ENCODE data around the gene RAF1. TPM values are rescaled to one million over a fixed set of nuclear protein-coding genes. Genes with fewer than 3 reads are reported as not detected.

RAF1 gene
- total RNA-seq, 3 donors from 2014 or later = 87.4 to 118 (median 110) TPM

GRCh38 chr3:12700800-12701199 is 36.9 kb upstream of the RAF1 start:
- Histone ChIP-seq H3K4me1 (no peaks in the 10 kb centered on the region), H3K4me3 (no peak overlapping the region), H3K36me3 (no peaks in the 10 kb centered on the region), H3K27ac (no peak overlapping the region), H3K27me3 (no peaks in the 10 kb centered on the region), H3K9me3 (no peaks in the 10 kb centered on the region)
- intact Hi-C loops (cut with DNase I; ENCODE audit: low total_unique reads) = no loop called here
- DNase-seq (ENCODE audit: low spot score in 2 of 2) = no peak
- TF ChIP-seq CTCF (IDR thresholded peaks at IDR 0.05) (no peak), POLR2AphosphoS5 (IDR thresholded peaks at IDR 0.05) (no peak), POLR2A (IDR thresholded peaks at IDR 0.05) (no peak)

GRCh38 chr3:12695916-12696315 is 32.0 kb upstream of the RAF1 start:
- Histone ChIP-seq H3K27me3 (no peaks in the 10 kb centered on the region), H3K36me3 (no peaks in the 10 kb centered on the region), H3K9me3 (no peaks in the 10 kb centered on the region), H3K4me3 (no peak overlapping the region), H3K4me1 (no peaks in the 10 kb centered on the region), H3K27ac (no peak overlapping the region)
- intact Hi-C loops (cut with DNase I; ENCODE audit: low total_unique reads) = no loop called here
- TF ChIP-seq POLR2AphosphoS5 (IDR thresholded peaks at IDR 0.05) (no peak), CTCF (IDR thresholded peaks at IDR 0.05) (no peak), POLR2A (IDR thresholded peaks at IDR 0.05) (no peak)
- DNase-seq (ENCODE audit: low spot score in 2 of 2) = no peak

GRCh38 chr3:12695112-12695511 is 31.2 kb upstream of the RAF1 start:
- intact Hi-C loops (cut with DNase I; ENCODE audit: low total_unique reads) = no loop called here
- no peak overlapping the region for H3K4me3 ChIP-seq
- H3K27ac ChIP-seq = no peak overlapping the region
- H3K9me3 ChIP-seq = no peaks in the 10 kb centered on the region
- TF ChIP-seq POLR2AphosphoS5 (IDR thresholded peaks at IDR 0.05) (no peak), POLR2A (IDR thresholded peaks at IDR 0.05) (no peak), CTCF (IDR thresholded peaks at IDR 0.05) (no peak)
- no peaks in the 10 kb centered on the region for H3K4me1 ChIP-seq
- H3K27me3 ChIP-seq = no peaks in the 10 kb centered on the region
- no peaks in the 10 kb centered on the region for H3K36me3 ChIP-seq
- no peak for DNase-seq (ENCODE audit: low spot score in 2 of 2)

GRCh38 chr3:12692444-12692843 is 28.5 kb upstream of the RAF1 start:
- no peaks in the 10 kb centered on the region for H3K27me3 ChIP-seq
- no peak for TF ChIP-seq POLR2A (IDR thresholded peaks at IDR 0.05)
- no peaks in the 10 kb centered on the region for H3K36me3 ChIP-seq
- no peaks in the 10 kb centered on the region for H3K9me3 ChIP-seq
- no peak for DNase-seq (ENCODE audit: low spot score in 2 of 2)
- H3K27ac ChIP-seq = no peak overlapping the region
- no peaks in the 10 kb centered on the region for H3K4me1 ChIP-seq
- H3K4me3 ChIP-seq = no peak overlapping the region
- intact Hi-C loops (cut with DNase I; ENCODE audit: low total_unique reads) = no loop called here

GRCh38 chr3:12689997-12690711 is 26.2 kb upstream of the RAF1 start:
- intact Hi-C loops (cut with DNase I; ENCODE audit: low total_unique reads) = no loop called here
- Histone ChIP-seq H3K36me3 (no peaks in the 10 kb centered on the region), H3K9me3 (no peaks in the 10 kb centered on the region), H3K27ac (no peak overlapping the region), H3K27me3 (no peaks in the 10 kb centered on the region), H3K4me3 (no peak overlapping the region), H3K4me1 (no peaks in the 10 kb centered on the region)
- no peak for TF ChIP-seq CTCF (IDR thresholded peaks at IDR 0.05)
- TF ChIP-seq POLR2A (IDR thresholded peaks at IDR 0.05) = no peak
- TF ChIP-seq POLR2AphosphoS5 (IDR thresholded peaks at IDR 0.05) = no peak
- DNase-seq (ENCODE audit: low spot score in 2 of 2) = no peak
